GM21515 (cell line): Measurements from ENCODE around the gene PCDHA1.

ENCODE experiments used
- ATAC-seq: cut with Tn5 transposase; IDR thresholded peaks from one replicate; pipeline ENCODE4 v1.9.1; 2021; ENCODE audit not compliant: unreplicated experiment

PCDHA1 gene

DNA sequence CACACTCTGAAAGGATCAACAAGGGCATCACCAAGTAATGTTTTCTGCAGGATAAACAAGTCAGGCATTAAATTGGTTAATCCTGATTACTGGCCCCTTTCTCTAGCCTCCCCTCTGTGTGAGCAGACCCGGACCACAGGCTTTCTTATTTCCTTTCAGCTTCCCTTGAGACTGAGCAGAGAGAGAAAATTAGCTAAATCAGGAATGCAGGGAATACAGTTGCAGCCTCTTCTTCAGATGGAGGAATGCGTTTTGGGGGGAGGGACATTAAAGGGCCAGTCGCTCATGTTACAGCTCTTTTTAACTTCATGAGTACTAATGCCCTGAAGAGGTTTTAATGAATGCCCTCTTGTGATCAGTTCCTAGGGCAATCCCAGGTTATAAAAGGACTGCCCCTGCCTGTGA lies 200.2 kb downstream of the PCDHA1 start:
- ATAC-seq, result no peak

DNA sequence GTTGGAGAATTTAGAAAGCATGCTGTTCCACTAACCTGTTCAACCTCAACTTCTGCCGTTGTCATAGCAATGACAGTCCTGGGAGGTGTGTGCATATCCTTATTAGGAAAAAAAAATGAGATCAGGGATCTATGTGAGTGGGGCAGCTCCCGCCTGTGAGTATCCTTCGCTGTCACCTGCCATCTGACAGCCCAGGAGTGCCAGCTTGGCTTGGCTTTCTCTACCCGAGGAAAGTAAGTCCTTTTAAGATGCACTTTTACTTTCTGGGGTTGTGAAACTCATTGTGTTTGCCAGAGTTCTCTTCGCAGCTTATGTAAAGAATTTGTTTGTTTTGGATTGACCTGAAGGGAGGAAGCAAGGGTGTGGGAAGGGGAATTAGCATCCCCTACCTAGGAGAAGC lies 202.2 kb downstream of the PCDHA1 start:
- no peak for ATAC-seq

DNA sequence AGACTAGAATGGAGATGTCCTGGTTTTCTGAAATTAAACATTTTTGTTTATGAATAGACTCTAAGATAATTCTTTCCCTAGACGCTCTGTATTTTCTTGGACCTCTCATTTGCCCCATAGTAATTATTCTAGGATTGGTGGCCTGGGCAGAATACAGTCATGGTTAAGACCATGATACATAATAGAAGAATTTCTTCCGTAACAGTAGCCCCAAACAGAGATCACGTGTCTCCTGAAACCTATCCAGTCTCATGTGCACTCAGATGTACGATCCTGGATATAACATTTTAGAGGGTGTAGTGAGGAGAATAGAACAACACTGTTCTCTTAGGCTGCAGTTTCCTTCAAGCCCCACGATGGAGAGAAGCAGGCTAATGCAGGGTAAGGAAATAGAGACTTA lies 202.7 kb downstream of the PCDHA1 start:
- no peak for ATAC-seq

DNA sequence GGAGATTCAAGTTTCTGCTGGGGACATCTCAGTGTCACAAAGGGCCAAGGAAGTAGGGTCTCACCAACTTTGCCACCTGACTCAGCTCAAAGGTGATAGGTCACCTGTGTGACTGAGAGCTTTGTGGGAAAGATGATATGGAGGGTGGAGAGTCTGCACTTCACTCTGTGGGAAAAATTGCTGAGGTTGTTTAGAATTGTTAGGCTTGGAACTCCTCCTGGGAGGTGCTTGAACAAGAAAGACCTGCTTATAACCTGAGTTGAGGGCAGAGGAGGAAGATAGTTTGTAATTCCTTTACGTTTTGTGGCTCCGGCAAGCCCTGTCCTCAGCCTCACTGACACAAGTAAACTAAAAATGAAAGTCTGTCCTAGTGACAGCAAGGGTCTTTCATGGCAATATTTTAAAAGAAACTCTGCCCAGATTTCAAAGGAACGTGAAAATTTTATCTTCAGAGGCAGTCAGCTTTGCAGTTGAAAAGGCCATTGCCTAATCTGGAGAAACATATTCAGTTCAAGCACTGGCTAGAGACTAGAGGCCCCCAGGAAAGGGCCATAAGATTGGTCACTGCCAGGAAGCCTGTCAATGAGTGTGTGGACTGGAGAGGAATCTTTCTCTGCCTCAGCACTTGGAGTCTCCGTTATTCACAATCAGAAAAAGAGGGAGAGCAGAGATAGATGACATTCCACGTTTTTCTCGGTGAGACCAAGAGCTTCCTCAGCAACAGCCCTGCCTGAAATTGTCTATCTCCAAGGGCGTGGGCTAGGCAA lies 203.5 kb downstream of the PCDHA1 start:
- ATAC-seq, result no peak

DNA sequence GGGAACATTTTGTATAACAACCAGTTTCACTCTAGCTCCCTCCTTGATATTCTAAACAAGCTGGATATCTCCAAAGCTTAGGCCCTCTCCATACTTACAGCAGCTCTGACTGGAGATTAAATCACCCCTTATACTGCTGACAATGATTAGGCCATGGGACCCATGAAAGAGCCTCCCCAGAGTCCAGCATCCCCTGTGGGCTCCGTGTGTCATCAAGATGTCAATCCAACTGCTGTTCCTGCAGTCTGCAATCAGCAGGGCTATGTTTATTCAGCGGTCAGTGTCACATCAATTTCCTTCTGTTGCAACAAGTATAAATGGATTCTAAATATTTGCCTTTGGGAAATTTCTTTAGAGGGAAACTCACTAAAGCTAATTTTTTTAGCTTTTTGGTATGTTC lies 206.9 kb downstream of the PCDHA1 start:
- no peak for ATAC-seq

DNA sequence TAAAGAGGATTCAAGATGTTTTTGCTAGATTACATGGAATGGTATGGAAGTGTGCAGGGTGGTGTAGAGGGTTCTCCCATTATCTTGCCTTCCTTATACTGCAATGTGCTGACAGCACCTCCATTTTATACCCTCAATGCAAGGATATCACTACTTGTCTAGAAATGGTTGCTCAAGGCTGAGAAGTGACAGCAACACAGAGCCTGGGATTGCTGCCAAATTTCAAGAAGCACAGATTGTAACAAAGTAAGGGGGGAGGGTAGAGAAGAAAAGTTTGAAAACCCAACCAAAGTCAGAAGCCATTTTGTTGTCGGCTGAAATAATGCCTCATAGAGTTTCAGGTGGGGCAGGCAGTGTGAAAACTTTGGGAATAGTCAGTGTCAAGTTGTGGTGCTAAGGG lies 210.1 kb downstream of the PCDHA1 start:
- ATAC-seq, result no peak

DNA sequence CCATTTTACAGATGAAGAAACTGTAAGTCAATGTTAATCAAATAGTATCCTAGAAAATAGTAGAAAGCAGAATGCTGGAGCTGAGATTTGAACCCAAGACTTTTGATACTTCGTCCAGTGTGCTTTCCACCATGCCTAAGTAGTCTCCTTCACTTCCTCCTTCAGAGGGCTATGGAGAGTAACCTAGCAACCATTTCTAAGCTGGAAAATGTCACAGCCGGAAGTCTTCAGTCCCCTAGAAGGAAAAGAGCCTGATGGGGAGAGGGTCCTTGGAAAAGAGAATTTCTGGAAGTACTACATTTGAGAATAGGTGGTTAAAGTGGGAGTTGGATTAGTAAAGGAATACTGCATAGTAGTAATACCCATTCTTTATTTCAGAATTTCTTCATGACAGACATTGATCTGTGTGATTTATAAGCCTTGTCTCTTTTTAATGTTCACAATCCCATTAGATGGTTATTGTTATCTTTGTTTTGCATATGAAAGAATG lies 213.0 kb downstream of the PCDHA1 start:
- ATAC-seq, result no peak

DNA sequence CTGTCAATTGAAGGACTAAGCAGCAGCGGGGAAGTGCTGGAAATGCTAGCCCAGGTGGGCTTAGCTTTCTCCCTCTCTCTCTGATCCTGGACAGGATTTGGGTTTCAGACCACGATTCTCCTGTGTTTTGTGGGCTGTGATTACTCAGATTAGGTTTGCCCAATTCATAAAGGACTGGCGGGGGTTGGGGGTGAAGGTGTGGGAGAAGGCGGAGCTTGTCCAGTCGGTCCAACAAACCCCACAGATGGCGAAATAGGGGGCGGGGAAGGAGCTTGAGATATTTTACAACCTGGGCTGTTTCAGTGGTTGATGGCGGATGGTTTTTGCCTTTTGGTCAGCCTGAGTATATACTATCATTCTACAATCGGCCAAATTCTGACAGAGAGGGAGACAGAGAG lies 215.5 kb downstream of the PCDHA1 start:
- ATAC-seq, result no peak

DNA sequence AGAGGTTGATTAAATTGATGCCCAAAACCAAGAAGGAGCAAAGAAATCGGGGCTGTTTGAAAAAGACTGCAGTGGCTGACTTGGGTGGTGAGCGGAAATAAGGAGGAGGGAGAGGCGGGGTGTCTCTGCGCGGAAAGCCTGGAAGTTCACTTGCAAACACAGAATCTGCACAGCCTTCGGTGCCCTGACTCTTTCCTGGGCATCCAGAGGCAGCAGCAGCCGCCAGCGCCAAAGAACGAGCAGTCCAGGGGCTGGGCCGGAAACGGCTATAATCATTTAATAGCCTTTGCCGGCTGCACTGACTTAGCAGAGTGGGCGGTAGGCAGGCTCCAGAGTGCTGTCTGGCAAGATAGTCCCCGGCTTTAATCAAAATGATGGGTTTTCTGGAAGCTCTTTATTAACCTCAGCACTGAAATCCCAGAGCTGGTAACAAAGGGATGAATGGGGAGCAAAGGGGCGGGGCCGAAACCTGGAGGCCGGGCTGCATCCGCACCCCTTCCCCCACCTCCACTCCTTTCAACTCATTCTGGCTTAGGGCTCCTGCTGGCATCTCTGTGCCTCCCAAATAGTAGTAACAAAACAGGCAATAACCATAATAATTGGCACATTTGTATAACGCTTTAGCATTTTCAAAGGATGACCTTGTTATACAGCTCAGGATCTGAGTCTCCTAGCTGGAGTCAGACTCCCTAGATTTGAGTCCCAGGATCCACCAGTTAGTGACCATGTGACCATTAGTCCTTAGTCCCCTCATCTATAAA lies 216.1 kb downstream of the PCDHA1 start:
- ATAC-seq, result no peak

DNA sequence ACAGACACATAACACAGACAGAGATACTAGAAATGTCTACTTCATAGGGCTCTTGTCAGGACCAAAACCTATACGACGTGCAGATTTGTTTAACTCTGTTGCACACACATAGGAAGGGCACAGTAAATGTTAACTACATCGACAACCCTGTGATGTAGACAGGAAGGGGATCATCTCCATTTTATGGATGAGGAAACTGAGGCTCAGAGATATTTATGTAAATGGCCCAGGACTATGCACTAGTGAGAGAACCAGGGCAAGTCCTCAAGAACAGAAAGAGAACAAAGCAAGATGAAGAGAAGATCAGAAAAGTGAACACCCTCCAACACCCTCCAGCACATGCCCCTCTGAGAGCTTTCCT lies 216.6 kb downstream of the PCDHA1 start:
- ATAC-seq, result no peak

DNA sequence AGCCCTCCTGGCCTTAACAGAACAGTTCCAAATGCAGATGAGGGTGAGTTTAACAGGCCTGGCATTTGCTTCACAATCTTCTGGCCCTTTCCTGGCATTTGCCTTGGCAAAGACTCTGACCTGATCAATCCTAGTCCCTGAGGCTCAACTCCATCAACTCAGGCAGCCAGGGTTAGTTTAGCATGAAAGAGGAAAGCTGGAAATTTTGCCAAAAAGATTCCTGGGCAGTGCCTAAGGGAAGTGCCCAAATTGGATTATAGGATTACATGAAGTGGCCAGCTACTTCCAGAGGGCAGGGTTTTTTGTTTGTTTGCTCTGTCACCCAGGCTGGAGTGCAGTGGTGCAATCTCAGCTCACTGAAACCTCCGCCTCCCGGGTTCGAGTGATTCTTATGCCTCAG lies 217.1 kb downstream of the PCDHA1 start:
- no peak for ATAC-seq

DNA sequence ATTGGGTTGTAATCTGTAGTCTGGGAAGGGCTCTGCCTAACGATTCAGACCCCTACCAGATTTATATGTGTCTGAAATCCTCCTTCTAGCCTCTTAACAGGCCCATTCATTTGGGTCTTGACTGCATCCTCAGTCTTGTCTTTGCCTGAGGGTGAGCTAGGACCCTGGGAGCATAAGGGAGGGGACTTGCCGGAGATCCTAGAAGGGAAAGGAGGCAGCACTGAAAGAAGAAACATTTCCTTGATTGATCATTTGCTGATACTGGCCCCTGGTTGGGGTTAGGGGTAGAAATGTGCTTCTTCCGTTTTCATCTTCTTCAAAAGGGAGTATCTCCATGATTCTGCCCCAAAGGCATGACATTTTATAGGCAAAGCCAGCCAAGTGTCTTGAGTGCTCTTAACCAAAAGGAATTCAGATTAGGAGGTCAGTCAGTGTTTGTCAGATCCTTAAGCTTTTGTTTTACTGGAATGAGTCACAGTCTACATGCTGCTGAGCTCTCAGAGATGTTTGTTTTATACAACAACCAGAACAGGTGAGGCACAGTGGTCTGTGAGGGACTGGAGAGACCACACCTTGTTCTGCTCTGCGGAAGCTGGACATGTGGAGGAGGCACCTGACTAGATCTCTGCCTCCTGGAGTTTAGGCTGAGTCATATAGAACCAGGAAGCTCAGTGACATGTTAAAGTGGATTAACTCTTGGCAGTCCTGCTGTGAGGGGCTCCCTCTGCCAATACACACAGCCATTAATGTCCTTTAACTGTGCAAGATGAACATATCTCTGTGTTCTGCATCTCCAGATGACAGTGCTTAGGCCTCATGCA lies 218.1 kb downstream of the PCDHA1 start:
- ATAC-seq, result no peak

DNA sequence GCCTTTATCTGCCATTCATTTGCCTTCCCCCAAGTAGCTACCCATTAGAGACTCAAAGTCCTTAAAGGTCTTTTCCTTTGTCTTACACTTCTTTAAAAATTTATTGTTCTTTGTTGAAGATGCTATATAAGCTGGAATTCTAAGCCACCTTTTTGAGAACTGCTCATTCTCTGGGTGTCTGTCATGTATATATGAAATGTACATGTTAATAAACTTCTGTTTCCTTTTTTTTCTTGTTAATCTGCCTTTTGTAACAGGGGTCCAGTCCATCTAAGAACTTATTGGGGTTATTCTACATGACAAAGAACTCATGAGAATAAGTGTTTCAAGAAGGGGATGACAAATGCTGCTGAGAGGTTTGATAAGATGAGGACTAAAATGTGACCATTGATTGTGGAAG lies 221.9 kb downstream of the PCDHA1 start:
- no peak for ATAC-seq

DNA sequence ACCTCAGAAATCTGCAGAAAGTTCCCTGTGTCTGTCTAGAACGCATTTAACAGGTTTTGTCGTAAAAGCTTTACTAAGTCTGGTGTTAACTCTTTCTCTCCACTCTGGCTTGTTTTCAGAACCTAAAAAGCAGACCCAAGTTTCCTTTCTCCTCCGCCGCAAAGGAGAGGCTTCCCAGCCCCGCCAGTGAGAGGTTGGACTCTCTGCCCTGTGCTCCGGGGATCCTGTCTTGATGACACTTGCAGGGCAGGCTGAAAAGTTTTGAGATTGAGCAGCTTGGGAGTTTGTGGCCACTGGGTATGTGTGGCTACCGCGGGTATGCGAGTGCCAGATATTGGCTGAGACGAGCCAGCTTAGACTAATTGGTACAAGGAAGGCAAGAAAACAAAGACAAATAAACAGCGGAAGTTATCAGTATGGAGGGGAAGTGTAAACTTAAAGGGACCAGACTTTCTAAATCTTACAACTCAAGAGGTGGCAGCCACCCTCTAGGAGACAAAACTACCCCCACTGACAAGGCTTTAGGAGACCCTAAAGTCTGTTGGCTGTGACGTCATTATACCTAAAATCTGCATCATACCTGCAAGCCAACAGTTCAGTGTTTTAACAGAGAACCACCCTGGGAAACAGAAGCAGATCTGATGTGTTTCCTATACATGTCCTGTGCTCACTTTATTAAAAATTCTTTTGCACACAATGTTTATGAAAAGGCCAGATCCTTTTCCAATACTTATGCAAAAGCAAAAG lies 224.3 kb downstream of the PCDHA1 start:
- no peak for ATAC-seq

DNA sequence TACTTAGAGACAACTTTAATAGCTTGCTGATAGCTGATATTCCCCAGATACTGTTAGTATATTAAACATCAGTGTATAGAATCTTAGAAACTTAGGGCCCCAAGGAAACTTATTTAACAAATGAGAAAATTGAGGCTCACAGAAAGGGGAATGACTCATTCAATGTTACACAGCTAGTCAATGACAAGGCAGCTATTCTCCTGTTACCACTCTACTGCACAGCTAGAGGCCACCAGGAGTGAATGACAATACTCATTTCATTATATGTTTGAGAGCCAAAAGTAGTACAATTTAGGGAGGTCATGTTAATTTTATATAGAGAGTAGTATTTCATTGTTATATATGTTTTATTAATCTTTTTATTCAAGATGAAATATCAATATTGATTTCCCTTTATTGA lies 232.0 kb downstream of the PCDHA1 start:
- ATAC-seq, result no peak

DNA sequence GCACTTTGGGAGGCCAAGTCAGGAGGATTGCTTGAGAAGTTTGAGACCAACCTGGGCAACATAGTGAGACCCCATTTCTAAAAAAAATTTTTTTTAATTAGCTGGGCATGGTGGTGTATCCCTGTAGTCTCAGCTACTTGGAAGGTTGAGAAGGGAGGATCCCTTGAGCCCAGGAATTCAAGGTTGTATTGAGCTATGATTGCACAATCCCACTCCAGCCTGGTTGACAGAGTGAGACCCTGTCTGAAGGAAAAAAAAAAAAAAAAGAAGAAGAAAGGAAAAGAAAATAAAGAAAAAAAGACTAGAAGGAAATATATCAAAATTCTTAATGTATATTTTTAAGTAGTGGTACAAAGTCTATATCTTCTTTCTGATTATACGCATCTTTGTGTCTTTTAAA lies 236.4 kb downstream of the PCDHA1 start:
- no peak for ATAC-seq

DNA sequence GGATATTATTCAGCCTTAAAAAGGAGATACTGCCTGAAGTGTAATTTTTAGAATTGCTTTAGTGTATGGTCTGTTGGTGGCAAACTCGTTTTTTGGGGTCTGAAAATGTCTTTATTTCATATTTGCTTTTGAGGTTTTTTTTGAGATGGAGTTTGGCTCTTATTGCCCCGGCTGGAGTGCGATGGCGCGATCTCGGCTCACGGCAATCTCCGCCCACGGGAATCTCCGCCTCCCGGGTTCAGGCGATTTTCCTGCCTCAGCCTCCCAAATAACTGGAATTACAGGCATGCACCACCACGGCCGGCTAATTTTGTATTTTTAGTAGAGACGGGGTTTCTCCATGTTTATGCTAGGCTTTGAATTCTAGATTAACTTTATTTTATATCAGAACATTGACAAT lies 245.1 kb downstream of the PCDHA1 start:
- ATAC-seq, result no peak

DNA sequence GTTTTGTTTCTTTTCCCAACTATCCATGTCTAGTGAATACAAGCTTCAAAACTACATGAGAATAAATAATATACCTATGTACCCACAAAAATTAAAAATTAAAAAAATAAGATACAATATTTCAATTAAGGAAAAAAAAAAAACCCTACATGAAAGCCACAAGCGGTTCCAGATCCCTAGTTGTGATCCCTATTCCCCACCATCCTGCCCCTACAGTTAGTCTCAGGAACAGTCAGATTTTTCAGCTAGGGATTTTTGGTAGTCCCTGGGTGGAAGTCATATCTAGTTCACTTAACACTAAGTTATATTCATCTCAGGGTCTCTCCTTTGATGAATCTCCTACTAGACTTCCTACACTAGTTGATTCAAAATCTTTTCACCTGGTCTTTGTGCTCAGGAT lies 246.7 kb downstream of the PCDHA1 start:
- no peak for ATAC-seq

DNA sequence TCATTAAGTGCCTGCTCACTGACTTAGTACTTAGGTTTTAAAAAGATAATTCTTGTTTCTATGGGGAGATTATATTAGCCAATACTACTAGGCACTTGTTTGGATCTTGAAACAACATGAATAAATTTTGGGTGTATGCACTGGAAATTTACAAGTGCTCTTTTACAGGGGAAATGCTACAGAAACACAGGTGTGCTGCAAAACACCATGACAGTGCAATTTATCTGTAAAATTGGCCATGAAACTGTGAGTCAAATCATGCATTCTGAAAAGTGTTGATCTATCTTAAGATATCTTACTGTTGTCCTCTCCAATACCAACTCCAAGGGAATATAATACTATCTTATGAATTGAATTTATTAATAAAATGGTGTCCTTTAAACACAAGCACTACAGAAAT lies 253.1 kb downstream of the PCDHA1 start:
- ATAC-seq, result no peak

DNA sequence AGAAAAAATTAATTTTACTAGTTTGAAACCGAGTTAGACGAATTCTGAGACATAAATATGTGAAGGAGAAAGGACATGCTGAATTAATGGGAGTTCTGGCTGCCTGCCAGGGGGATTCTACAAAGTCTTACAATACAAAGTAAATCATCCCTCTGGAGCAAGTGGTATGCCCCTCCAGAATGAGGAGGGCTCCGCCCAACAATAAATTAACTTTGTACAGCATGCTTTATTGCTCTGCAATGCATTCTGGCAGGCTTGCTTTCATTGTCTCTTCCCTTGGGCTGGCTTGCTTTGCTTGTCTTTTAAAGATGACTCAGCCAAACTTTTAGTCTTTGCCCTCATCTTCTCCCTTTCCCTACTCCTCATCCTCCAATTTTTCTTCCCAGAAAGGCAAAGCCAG lies 253.6 kb downstream of the PCDHA1 start:
- ATAC-seq, result no peak
